Activated CD4-positive, alpha-beta T cell treated with anti-CD3 and anti-CD28 coated beads, Interleukin-2, amount 10 ng/mL, durations not matched to agents 24 days and 14 days (primary cell): ENCODE results near the gene ABCC6. TPM values are rescaled to one million over a fixed set of nuclear protein-coding genes. Genes with fewer than 3 reads are reported as not detected.
"Not testable (repeated sequence)": the region's sequence is repeated elsewhere in the genome, so short reads cannot be mapped to it uniquely, and the experiment has no call there.

Experiments used
- DNase-seq: peaks from one replicate; pipeline ENCODE4 v3.0.0; 2022
- H3K27ac Mint-ChIP-seq: one replicate; pipeline ENCODE4 v1.8.0; 2022; ENCODE audit warnings: mild to moderate bottlenecking, mixed read lengths
- H3K27me3 Mint-ChIP-seq: one replicate; pipeline ENCODE4 v1.8.0; 2022; ENCODE audit warnings: mixed read lengths
- H3K36me3 Mint-ChIP-seq: one replicate; pipeline ENCODE4 v1.8.0; 2022; ENCODE audit warnings: low read depth, mild to moderate bottlenecking, mixed read lengths
- H3K4me1 Mint-ChIP-seq: one replicate; pipeline ENCODE4 v1.8.0; 2021; ENCODE audit warnings: mixed read lengths
- H3K4me3 Mint-ChIP-seq: one replicate; pipeline ENCODE4 v1.8.0; 2022; ENCODE audit warnings: mild to moderate bottlenecking, moderate library complexity, mixed read lengths
- H3K9me3 Mint-ChIP-seq: one replicate; pipeline ENCODE4 v1.8.0; 2021; ENCODE audit warnings: mixed read lengths
- intact Hi-C: fragments of 100-400 bp; cut with micrococcal nuclease; formaldehyde crosslinking; loops from one replicate; pipeline ENCODE4 v1.15.1; 2023
- total RNA-seq: library from RNA; stranded (reverse); gene quantifications from 2 replicates; pipeline ENCODE4 v1.2.3, GENCODE V29; 2022

ABCC6 gene
- total RNA-seq, 1 donor from 2014 or later: not detected

DNA sequence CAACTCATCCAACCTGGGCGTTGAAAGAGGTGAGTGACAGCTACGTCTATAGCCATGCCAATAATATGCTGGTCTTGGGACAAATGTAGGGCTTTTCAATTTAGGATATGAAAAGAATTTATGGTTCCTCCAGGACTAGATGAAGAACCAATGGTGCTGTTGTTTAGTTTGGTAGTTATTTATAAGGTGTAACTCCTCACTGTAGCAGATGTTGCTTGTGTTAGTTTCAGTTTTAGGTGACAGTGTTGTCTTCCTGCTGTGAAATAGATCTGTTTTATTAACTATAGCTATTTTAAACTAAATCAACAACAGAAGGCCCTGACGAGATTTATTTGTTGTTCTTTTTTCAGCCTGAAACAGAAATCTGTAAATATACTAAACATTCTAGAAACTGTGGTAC is 24.1 kb upstream of the ABCC6 start:
- intact Hi-C loops, H3K36me3 Mint-ChIP-seq, H3K27ac Mint-ChIP-seq, DNase-seq, H3K4me3 Mint-ChIP-seq, H3K4me1 Mint-ChIP-seq, H3K9me3 Mint-ChIP-seq, H3K27me3 Mint-ChIP-seq: not testable (repeated sequence)

DNA sequence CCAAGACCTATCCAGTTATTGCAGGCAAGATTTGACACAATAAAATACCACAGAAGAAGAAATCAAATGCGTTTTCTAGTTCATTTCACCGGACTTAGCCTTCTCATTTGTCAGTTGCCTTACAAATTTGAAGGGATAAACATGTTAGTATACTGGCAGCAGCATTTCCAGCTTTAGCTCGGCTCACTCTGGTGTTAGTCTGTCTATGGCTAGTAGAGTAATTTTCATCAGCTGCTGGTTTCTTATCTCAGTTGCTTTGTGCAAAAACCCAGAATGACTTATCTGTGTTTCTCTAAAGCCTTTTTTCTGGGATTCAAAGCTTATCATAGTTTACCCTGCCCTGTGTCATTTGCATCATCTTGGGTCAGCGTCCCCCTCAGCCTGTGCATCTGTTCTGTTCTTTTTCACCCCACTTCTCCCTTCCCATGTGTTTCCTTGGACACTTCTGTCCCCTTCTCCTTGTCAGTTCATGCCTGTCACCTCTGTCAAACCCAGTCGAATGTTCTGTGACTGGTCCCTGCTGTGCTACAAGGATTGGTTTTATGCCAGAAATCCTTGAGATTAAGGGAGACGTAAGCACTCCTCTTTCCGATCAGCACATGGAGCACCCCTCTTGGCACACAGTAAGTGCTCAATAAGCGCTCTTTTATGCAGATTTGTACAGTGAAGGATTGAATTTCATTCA is 23.4 kb upstream of the ABCC6 start:
- intact Hi-C loops, H3K27ac Mint-ChIP-seq, H3K27me3 Mint-ChIP-seq, H3K9me3 Mint-ChIP-seq, H3K4me1 Mint-ChIP-seq, DNase-seq, H3K4me3 Mint-ChIP-seq, H3K36me3 Mint-ChIP-seq: not testable (repeated sequence)

DNA sequence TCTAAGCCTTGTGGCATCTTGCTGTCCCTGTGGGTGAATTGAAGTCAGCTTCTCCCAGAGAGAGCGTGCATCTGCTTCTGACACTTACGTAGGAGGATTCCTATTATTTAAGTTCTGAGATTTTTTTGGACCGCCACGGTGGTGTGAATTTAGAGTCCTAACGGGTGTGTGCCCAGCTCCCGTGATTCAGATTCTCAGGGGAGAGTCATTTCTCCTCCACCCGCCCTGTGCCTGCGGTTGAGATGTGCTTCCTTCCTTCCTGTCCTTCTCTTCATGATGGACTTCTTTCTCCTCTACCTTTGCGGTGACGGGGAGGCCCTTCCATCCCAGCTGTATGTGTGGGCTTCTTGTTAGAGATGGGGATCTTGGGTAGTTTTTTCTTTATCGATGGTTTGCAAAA is 20.6 kb upstream of the ABCC6 start:
- H3K27me3 Mint-ChIP-seq, H3K4me1 Mint-ChIP-seq, H3K9me3 Mint-ChIP-seq, intact Hi-C loops, H3K36me3 Mint-ChIP-seq, H3K4me3 Mint-ChIP-seq, H3K27ac Mint-ChIP-seq, DNase-seq: not testable (repeated sequence)

DNA sequence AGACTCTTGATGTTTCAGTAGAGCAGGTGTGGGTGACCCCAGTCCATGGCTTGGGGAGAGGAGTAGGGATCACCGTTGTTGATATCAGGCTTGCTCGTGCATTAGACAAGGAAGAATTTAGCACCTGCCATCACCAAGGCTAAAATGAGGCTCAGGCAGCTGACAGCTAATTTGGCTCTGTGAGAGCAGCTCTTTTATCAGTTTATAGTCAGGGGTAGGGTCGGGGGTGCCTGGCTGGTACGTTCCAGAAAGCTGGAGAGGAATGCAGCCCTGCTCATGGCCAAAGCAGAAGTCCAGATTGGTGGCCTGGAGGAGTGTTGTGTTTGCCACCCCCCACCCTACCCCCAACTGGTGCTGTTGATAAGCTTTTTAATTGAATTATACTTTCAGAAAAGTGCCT is 17.4 kb upstream of the ABCC6 start:
- intact Hi-C loops, H3K9me3 Mint-ChIP-seq, DNase-seq, H3K4me1 Mint-ChIP-seq, H3K4me3 Mint-ChIP-seq, H3K27me3 Mint-ChIP-seq, H3K27ac Mint-ChIP-seq, H3K36me3 Mint-ChIP-seq: not testable (repeated sequence)

DNA sequence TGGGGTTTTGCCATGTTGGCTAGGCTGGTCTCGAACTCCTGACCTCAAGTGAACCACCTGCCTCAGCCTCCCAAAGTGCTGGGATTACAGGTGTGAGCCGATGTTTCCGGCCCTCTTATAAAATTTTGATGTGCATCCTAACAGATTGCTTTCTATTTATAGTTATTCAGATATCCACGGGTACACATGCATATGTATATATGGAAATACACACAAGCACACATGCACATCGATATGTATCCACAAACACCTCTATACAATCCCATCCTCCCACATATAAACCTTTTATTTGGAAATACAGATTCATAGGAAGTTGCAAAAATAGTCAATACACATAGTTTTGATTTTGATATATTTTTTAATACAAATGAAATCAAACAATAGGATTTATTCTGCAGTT is 14.4 kb upstream of the ABCC6 start:
- H3K4me1 Mint-ChIP-seq, H3K9me3 Mint-ChIP-seq, H3K27ac Mint-ChIP-seq, intact Hi-C loops, H3K27me3 Mint-ChIP-seq, H3K4me3 Mint-ChIP-seq, H3K36me3 Mint-ChIP-seq, DNase-seq: not testable (repeated sequence)

DNA sequence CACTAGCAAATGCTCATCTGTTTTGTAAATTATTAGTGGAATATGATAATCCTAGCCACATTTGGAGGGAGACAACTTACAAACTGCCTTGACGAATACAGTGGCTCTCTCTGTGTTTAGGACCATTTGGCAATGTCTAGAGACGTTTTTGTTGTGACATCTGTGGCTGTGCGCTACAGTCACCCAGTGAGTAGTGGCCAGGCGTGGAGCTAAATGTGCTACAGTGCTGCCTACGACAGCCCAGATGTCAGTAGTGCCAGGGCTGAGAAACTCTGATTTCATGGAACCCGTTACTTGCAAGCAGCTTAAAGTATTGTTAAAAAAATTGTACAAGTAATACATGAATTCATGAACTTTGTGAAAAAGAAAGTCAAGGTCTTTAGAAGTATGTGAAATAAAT is 13.8 kb upstream of the ABCC6 start:
- H3K9me3 Mint-ChIP-seq, H3K27me3 Mint-ChIP-seq, DNase-seq, intact Hi-C loops, H3K27ac Mint-ChIP-seq, H3K36me3 Mint-ChIP-seq, H3K4me3 Mint-ChIP-seq, H3K4me1 Mint-ChIP-seq: not testable (repeated sequence)

DNA sequence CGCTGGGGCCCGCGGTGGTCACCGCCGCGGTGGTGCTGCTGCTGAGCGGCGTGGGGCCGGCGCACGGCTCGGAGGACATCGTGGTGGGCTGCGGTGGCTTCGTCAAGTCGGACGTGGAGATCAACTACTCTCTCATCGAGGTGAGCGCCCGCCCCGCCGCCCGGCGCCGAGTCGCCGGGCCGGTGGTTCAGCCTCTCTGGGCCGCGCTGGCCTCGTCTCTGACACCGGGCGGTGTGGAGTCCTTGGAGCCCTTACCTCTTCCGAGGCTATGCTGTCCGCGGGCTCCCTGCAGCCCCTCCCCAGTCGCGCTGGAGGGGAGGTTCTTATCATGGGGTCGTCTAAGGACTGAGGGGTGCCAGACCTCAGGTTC is 9.4 kb upstream of the ABCC6 start:
- H3K4me1 Mint-ChIP-seq, H3K4me3 Mint-ChIP-seq, intact Hi-C loops, H3K27ac Mint-ChIP-seq, H3K9me3 Mint-ChIP-seq, H3K27me3 Mint-ChIP-seq, H3K36me3 Mint-ChIP-seq, DNase-seq: not testable (repeated sequence)

DNA sequence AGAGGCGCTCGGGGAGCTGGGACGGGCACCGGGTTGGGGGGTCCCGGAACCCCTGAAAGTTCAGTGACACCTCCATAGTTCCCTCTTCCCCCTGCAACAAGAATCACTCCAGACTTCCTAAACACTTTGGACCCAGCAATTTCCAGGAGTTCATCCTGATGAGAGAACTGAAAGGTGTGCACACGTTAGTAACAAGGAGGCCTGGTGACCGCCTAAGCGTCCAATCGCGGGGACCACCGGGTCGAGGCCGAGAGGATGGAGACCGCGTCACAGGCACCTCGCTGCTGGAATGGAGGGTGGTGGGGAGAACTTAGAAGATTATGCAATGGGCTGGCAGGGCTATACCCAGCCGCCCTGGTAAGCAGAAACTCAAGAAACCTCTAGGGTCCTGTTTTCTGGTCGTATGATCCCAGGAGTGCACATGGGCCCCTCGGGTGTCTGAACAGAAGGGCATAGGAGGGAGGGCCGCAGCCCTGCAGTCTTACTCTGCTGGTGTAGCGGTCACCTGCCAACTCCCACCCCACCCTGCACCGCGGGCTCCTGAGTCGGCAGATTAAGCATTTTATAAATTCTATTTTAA is 458 bp upstream of the ABCC6 start:
- DNase-seq, intact Hi-C loops, H3K36me3 Mint-ChIP-seq, H3K27ac Mint-ChIP-seq, H3K27me3 Mint-ChIP-seq, H3K9me3 Mint-ChIP-seq, H3K4me1 Mint-ChIP-seq: not testable (repeated sequence)
- peak overlapping the region; percentile 45 for H3K4me3 Mint-ChIP-seq

DNA sequence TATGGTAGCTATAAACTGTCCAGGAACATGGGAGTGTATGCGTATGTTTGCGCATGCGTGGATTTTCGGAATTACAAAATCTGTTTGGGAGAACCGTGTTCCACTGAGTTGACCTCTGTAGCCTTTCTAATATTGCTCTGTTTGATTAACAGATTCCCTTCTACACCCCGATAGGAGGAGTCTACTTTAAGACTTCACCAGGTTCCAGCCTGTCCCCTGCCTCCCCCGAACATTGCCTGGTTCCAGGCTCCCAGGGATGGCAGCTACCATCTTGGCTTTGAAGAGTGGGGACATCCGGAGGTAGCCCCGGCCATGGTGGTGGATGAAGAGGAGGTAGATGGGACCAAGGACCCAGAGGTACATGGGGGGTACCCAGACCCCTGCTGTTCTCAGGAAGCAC is 1.9 kb downstream of the ABCC6 start:
- H3K27me3 Mint-ChIP-seq, H3K4me3 Mint-ChIP-seq, intact Hi-C loops, H3K9me3 Mint-ChIP-seq, H3K4me1 Mint-ChIP-seq, DNase-seq, H3K27ac Mint-ChIP-seq, H3K36me3 Mint-ChIP-seq: not testable (repeated sequence)

DNA sequence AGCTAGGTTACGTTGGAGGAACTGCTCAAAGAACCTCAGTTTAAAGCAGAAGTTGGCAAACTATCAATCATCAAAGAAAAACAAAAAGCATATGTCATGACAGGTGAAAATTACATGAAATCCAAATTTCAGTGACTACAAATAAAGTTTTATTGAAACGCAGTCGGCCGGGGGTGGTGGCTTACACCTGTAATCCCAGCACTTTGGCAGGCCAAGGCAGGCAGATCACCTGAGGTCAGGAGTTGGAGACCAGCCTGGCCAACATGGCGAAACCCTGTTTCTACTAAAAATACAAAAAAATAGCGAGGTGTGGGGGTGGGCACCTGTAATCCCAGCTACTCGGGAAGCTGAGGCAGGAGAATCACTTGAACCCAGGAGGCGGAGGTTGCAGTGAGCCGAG is 2.8 kb downstream of the ABCC6 start:
- H3K27me3 Mint-ChIP-seq, DNase-seq, H3K27ac Mint-ChIP-seq, H3K4me3 Mint-ChIP-seq, H3K4me1 Mint-ChIP-seq, intact Hi-C loops, H3K36me3 Mint-ChIP-seq, H3K9me3 Mint-ChIP-seq: not testable (repeated sequence)

DNA sequence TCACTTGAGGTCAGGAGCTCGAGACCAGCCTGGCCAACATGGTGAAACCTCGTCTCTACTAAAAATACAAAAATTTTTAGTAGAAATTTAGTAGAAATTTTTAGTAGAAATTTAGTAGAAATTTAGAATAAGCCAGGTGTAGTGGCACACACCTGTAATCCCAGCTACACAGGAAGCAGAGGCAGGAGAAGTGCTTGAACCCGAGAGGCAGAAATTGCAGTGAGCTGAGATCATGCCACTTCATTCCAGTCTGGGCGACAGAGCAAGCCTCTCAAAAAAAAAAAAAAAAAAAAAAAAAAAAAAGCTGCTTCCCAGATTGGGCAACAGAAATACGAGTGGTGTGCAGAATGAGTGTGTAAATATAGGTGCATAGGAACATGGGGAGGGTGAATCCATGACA is 4.5 kb downstream of the ABCC6 start:
- H3K27me3 Mint-ChIP-seq, H3K4me3 Mint-ChIP-seq, intact Hi-C loops, H3K36me3 Mint-ChIP-seq, DNase-seq, H3K9me3 Mint-ChIP-seq, H3K27ac Mint-ChIP-seq, H3K4me1 Mint-ChIP-seq: not testable (repeated sequence)

DNA sequence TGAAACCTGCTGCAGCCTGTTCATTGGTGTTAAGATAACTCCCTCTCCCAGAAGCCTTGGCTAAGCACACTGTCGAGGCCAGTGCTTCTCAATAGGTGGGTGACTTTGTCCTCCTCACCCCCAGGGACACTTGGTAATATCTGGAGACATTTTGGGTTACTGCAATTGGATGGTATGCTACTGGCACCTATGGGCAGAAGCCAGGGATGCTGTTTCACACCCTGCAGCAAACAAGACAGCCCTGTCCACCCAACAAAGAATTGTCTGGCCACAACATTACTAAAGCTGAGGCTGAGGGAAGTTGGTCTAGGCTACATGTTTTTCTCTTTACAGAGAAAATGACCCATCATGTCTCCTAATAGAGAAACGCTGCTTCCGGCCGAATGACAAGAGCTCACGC is 4.9 kb downstream of the ABCC6 start:
- H3K4me3 Mint-ChIP-seq, DNase-seq, intact Hi-C loops, H3K27ac Mint-ChIP-seq, H3K4me1 Mint-ChIP-seq, H3K27me3 Mint-ChIP-seq, H3K36me3 Mint-ChIP-seq, H3K9me3 Mint-ChIP-seq: not testable (repeated sequence)

DNA sequence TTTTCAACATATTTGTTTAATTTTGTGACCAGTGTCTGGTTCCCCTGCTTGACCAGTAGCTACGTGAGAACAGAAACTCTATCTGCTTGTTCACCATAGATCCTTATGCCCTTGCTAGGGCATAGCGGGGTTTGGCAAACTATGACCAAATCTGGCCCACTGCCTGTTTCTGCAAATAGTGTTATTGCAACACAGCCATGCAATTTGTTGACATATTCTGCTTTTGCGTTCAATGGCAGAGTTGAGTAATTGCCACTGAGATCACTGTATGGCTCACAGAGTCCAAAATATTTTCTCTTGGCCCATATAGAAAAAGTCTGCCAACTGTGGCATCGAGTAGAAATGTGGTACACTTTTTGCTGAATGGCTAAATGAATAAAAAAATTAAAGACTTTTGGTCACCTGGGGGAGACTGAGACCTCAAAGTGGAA is 9.4 kb downstream of the ABCC6 start:
- DNase-seq, H3K27ac Mint-ChIP-seq, H3K4me1 Mint-ChIP-seq, H3K27me3 Mint-ChIP-seq, H3K9me3 Mint-ChIP-seq, H3K36me3 Mint-ChIP-seq, H3K4me3 Mint-ChIP-seq, intact Hi-C loops: not testable (repeated sequence)

DNA sequence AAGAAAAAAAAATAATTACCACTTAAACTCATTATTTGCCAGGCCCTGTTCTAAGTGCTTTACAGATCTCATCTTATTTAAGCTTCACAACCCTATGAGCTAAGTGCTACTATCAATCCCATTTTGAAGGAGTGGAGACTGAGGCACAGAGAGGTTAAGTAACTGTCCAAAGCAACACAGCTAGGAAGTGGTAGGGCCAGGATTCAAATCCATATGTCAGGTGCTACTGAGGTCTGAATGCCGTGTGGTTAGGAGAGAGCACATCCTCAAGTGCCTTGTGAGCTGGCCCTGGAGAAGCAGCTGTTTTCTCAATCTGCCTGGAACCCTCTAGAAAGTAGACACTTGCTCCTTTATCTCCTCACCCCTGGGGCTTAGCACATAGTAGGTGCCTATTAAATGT is 11.9 kb downstream of the ABCC6 start:
- not testable (repeated sequence) for H3K27me3 Mint-ChIP-seq

DNA sequence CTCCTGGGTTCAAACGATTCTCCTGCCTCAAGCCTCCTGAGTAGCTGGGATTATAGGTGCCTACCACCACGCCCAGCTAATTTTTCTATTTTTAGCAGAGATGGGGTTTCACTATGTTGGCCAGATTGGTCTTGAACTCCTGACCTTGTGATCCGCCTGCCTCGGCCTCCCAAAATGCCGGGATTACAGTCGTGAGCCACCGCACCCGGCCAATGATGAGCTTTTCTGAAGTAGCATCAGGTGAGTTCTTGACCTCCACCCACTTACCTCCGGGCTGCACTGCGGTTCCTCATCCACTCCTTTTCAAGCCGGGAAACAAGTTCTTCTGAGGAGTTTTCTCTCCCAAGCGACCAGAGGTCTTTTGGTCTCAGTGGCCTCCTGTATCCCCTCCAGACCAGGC is 14.8 kb downstream of the ABCC6 start:
- H3K27me3 Mint-ChIP-seq, intact Hi-C loops: not testable (repeated sequence)

More for the DNA sequence above, 11.9 kb downstream of the ABCC6 start:
- H3K9me3 Mint-ChIP-seq, H3K36me3 Mint-ChIP-seq, DNase-seq, H3K27ac Mint-ChIP-seq, H3K4me3 Mint-ChIP-seq, intact Hi-C loops, H3K4me1 Mint-ChIP-seq: not testable (repeated sequence)

More for the DNA sequence above, 14.8 kb downstream of the ABCC6 start:
- not testable (repeated sequence) for H3K27ac Mint-ChIP-seq, H3K9me3 Mint-ChIP-seq, H3K4me1 Mint-ChIP-seq, H3K4me3 Mint-ChIP-seq, H3K36me3 Mint-ChIP-seq, DNase-seq
